Colonic mucosa (tissue), 4 donors: ENCODE measurements around the gene GABRB2. TPM values are rescaled to one million over a fixed set of nuclear protein-coding genes. Genes with fewer than 3 reads are reported as not detected.

ENCODE experiments used
- DNase-seq: peaks from one replicate; pipeline ENCODE4 v3.0.0-alpha.2; 2020
- H3K27ac ChIP-seq: fragments of 200-600 bp; one replicate; pipeline ENCODE4 v1.8.0; 2021
- H3K27me3 ChIP-seq: fragments of 200-600 bp; one replicate; pipeline ENCODE4 v1.8.0; 2021
- H3K36me3 ChIP-seq: fragments of 200-600 bp; one replicate; pipeline ENCODE4 v1.8.0; 2021
- H3K4me1 ChIP-seq: fragments of 200-600 bp; one replicate; pipeline ENCODE4 v1.8.0; 2021; ENCODE audit warnings: mild to moderate bottlenecking
- H3K4me3 ChIP-seq: fragments of 200-600 bp; one replicate; pipeline ENCODE4 v1.8.0; 2021
- H3K9ac ChIP-seq, 2 donors: one replicate each; pipeline ENCODE4 v1.7.0; 2013; ENCODE audit warnings: control low read depth in 2 of 2, low read depth in 2 of 2, low read length in 2 of 2
- H3K9me3 ChIP-seq: fragments of 200-600 bp; one replicate; pipeline ENCODE4 v1.8.0; 2021
- intact Hi-C: fragments of 100-400 bp; cut with DNase I; formaldehyde crosslinking; loops from one replicate; pipeline ENCODE4 v1.14.1; 2022
- total RNA-seq, 2 donors: library from RNA; stranded (reverse); fragmentation: NEBNext Ultra II Directional in 1 of 2; extraction: Animal tissue kit (Norgen Biotek cat#: 25700) in 1 of 2; gene quantifications; one replicate each; pipeline ENCODE4 v1.2.1, GENCODE V29; 2021
- TF ChIP-seq, protein P1 (sequence below): fragments of 200-600 bp; IDR thresholded peaks from one replicate; pipeline ENCODE4 v1.8.0; 2022; ENCODE audit warnings: antibody characterized with exemption, mild to moderate bottlenecking
- donor health status: healthy.
- donor health status: DM: no; HTN: no; CAD: no.
- donor health status: DM: no; HTN: no; CAD: no.

GABRB2 gene
- total RNA-seq, 2 donors from 2014 or later, result 1.5 to 4.2 TPM

DNA sequence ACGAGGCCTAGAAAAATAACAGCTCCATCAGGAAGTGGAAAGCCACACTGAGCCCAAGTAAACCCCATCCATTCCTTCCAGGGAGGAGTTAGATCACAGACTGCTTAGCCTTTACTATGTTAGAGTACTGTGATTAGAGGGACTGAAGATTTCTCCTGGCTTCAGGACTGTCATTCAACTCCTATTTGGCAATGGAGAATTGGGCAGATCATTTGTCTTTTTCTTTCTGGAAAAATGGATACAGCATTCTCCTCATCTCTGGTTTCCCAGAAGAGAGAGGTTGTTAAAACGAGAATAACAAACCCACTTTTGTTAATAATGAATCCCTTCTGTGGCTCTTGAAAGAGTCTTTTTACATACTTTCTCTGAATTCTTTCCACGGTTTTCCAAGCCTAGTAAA is 150.4 kb downstream of the GABRB2 start:
- H3K36me3 ChIP-seq, result no peaks in the 10 kb centered on the region
- no peak for DNase-seq
- H3K27me3 ChIP-seq, result no peaks in the 10 kb centered on the region
- H3K4me3 ChIP-seq, result no peak overlapping the region
- H3K9ac ChIP-seq, result no peak overlapping the region
- no peaks in the 10 kb centered on the region for H3K9me3 ChIP-seq
- no peaks in the 10 kb centered on the region for H3K4me1 ChIP-seq
- TF ChIP-seq, protein P1, sequence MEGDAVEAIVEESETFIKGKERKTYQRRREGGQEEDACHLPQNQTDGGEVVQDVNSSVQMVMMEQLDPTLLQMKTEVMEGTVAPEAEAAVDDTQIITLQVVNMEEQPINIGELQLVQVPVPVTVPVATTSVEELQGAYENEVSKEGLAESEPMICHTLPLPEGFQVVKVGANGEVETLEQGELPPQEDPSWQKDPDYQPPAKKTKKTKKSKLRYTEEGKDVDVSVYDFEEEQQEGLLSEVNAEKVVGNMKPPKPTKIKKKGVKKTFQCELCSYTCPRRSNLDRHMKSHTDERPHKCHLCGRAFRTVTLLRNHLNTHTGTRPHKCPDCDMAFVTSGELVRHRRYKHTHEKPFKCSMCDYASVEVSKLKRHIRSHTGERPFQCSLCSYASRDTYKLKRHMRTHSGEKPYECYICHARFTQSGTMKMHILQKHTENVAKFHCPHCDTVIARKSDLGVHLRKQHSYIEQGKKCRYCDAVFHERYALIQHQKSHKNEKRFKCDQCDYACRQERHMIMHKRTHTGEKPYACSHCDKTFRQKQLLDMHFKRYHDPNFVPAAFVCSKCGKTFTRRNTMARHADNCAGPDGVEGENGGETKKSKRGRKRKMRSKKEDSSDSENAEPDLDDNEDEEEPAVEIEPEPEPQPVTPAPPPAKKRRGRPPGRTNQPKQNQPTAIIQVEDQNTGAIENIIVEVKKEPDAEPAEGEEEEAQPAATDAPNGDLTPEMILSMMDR, result no peak
- H3K27ac ChIP-seq, result no peak overlapping the region
- intact Hi-C loops, result no loop called here

DNA sequence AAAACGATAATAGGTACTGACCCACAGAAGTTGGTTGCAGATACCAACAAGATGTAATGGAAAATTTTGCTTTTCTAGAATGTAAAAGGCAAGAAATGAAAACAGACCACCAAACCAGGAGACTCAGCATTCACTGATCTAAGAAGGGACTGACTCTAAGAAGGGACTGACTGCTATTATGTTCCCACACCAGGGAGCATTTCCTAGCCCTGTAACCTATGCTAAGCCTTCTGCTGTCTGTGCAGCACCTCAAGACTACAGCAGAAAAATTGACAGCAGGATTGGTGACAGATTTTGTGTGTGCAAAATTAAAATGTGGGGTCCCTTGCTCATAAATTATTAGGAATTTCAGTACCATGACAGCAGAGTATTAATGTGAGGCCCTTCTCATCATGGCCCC is 154.8 kb downstream of the GABRB2 start:
- Histone ChIP-seq H3K4me3 (no peak overlapping the region), H3K9ac (no peak overlapping the region), H3K4me1 (no peaks in the 10 kb centered on the region), H3K27ac (no peak overlapping the region), H3K9me3 (no peaks in the 10 kb centered on the region), H3K36me3 (no peaks in the 10 kb centered on the region), H3K27me3 (no peaks in the 10 kb centered on the region)
- TF ChIP-seq, protein P1, result no peak
- DNase-seq, result no peak
- intact Hi-C loops, result no loop called here

DNA sequence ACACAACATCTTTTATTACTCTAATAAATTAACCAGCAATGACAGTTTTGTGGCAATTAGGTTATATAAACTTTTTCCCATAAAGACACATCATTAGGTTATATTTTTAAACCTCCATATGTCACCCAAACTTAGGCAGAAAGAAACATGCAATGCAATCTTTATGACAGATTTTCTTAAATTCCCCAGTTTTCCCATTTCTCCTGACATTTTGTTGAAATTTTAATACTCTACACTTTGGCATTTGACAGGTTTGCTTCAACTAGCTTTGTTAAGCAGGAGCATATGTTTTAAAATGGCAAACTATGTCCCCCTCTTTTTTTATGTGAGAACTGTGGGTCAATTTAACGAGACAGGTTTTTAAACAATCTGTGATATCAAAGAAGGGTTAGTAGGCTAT is 155.5 kb downstream of the GABRB2 start:
- intact Hi-C loops, result no loop called here
- TF ChIP-seq, protein P1, result no peak
- no peak for DNase-seq
- Histone ChIP-seq H3K27ac (no peak overlapping the region), H3K36me3 (no peaks in the 10 kb centered on the region), H3K27me3 (no peaks in the 10 kb centered on the region), H3K4me1 (no peaks in the 10 kb centered on the region), H3K4me3 (no peak overlapping the region), H3K9me3 (no peaks in the 10 kb centered on the region), H3K9ac (no peak overlapping the region)

DNA sequence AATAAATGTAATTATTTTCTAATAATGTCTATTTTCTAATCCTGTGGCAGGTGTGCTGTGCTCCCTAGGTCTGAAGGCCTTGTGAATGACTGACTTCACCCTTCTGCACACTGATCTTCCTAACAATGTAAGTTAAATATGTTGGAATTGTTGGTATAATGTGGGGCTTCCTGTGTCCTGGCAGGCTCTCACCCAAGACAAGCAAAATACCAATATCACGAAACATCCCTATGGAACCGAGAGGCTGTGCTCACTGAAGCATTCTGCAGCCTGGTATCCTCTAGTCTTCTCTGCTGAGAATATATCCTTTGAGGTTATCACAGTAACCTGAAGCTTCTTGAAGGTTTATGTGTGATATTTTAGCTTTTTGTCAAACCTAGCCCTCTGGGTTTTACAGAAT is 159.4 kb downstream of the GABRB2 start:
- no peak for DNase-seq
- TF ChIP-seq, protein P1, result no peak
- Histone ChIP-seq H3K27me3 (no peaks in the 10 kb centered on the region), H3K9me3 (no peaks in the 10 kb centered on the region), H3K36me3 (no peaks in the 10 kb centered on the region), H3K4me1 (no peaks in the 10 kb centered on the region), H3K9ac (no peak overlapping the region), H3K4me3 (no peak overlapping the region), H3K27ac (no peak overlapping the region)
- intact Hi-C loops, result no loop called here

DNA sequence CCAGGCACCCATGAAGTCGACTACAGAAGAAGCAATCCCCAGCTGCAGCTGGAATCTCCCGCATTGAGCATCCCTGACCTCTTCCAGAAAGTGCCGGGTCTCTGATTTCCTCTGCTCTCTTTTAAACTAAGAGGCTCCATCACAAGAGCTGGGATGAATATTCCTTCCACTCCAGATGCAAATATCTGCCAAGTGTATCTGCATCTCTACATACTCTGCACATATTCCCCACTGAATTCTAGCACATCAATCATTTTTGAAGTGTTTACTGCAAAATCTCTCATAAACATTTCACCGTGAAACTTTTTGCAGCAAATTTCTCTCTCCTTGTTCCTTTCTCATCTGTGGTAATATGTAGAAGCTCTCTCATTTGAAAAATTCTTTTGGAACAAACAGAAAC is 161.5 kb downstream of the GABRB2 start:
- Histone ChIP-seq H3K27me3 (no peaks in the 10 kb centered on the region), H3K9me3 (no peaks in the 10 kb centered on the region), H3K4me1 (no peaks in the 10 kb centered on the region), H3K4me3 (no peak overlapping the region), H3K27ac (no peak overlapping the region), H3K9ac (no peak overlapping the region), H3K36me3 (no peaks in the 10 kb centered on the region)
- TF ChIP-seq, protein P1, result no peak
- intact Hi-C loops, result no loop called here
- DNase-seq, result no peak

DNA sequence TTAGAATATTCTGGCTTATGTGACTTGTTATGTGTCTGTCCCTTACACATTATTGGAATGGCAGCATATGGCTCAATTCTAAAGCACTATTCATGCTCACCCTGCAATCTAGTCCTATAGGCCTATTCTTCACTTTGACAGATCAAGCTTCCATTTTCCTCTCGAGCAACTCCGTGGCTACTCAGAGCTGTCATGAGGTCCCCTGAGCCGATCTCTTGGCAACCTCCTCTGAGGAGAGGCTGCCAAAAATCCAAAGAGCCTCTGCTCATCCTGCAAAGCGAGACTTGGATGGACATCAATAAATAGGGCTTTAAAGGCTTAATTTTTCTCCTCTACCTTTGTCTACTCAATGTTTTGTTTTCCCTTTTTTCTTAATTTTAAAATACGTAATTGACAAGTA is 163.8 kb downstream of the GABRB2 start:
- TF ChIP-seq, protein P1, result no peak
- Histone ChIP-seq H3K27me3 (no peaks in the 10 kb centered on the region), H3K36me3 (no peaks in the 10 kb centered on the region), H3K4me3 (no peak overlapping the region), H3K9ac (no peak overlapping the region), H3K4me1 (no peaks in the 10 kb centered on the region), H3K27ac (no peak overlapping the region), H3K9me3 (no peaks in the 10 kb centered on the region)
- no peak for DNase-seq
- intact Hi-C loops, result no loop called here
